WTC11 (cell line): ENCODE data around the gene KCNJ8. TPM values are rescaled to one million over a fixed set of nuclear protein-coding genes. Genes with fewer than 3 reads are reported as not detected.
"Not testable (repeated sequence)": the region's sequence is repeated elsewhere in the genome, so short reads cannot be mapped to it uniquely, and the experiment has no call there.

Source experiments
- ATAC-seq: fragments of 200-7000 bp; cut with Tn5 transposase; 2 replicates; pipeline ENCODE4 v1.10.0; 2021; ENCODE audit warnings: mild to moderate bottlenecking, moderate library complexity
- CTCF ChIA-PET: fragments of 300-600 bp; sonication (Branson Sonifier 250); formaldehyde crosslinking; loops from one replicate; lab custom pipeline; 2021; ENCODE audit warnings: antibody characterized with exemption; lab: Charles Lee
- POLR2A ChIA-PET: fragments of 350-600 bp; sonication (Branson Sonifier 250); formaldehyde crosslinking; loops from one replicate; lab custom pipeline; 2021; ENCODE audit warnings: antibody characterized with exemption; lab: Charles Lee
- DNase-seq: peaks from one replicate; pipeline ENCODE4 v3.0.0; 2021; ENCODE audit warnings: low spot score
- H3K27ac Mint-ChIP-seq: 2 replicates; pipeline ENCODE4 v1.8.0; 2021; ENCODE audit warnings: mixed read lengths
- H3K27me3 Mint-ChIP-seq: 2 replicates; pipeline ENCODE4 v1.8.0; 2021; ENCODE audit warnings: low read depth, mild to moderate bottlenecking, moderate library complexity, mixed read lengths
- H3K36me3 Mint-ChIP-seq: 2 replicates; pipeline ENCODE4 v1.8.0; 2021; ENCODE audit warnings: mixed read lengths
- H3K4me1 Mint-ChIP-seq: 2 replicates; pipeline ENCODE4 v1.8.0; 2022; ENCODE audit warnings: mixed read lengths
- H3K4me3 Mint-ChIP-seq: 2 replicates; pipeline ENCODE4 v1.8.0; 2021; ENCODE audit warnings: mild to moderate bottlenecking, moderate library complexity, mixed read lengths
- H3K9me3 Mint-ChIP-seq: 2 replicates; pipeline ENCODE4 v1.8.0; 2021; ENCODE audit warnings: mixed read lengths
- ARID4B ChIP-seq: sonication (generic); formaldehyde crosslinking; IDR thresholded peaks from 2 replicates; pipeline ENCODE4 v1.8.0; 2023; ENCODE audit warnings: missing genetic modification reagents, mild to moderate bottlenecking, borderline replicate concordance
- CDX4 ChIP-seq: fragments of 250-450 bp; sonication (Bioruptor Pico); IDR thresholded peaks from 2 replicates; pipeline ENCODE4 v1.9.0; 2021; ENCODE audit warnings: moderate library complexity, mild to moderate bottlenecking, inconsistent platforms, borderline replicate concordance
- CREM ChIP-seq: sonication (generic); formaldehyde crosslinking; IDR thresholded peaks from 2 replicates; pipeline ENCODE4 v1.8.1; 2022; ENCODE audit warnings: mild to moderate bottlenecking, missing genetic modification reagents, moderate library complexity
- FOXJ3 ChIP-seq: sonication (generic); formaldehyde crosslinking; IDR thresholded peaks from 2 replicates; pipeline ENCODE4 v1.9.0; 2021; ENCODE audit warnings: missing genetic modification reagents, mild to moderate bottlenecking, borderline replicate concordance
- FOXP1 ChIP-seq: sonication (generic); formaldehyde crosslinking; IDR thresholded peaks from 2 replicates; pipeline ENCODE4 v1.8.0; 2022; ENCODE audit warnings: missing genetic modification reagents, mild to moderate bottlenecking, moderate library complexity, borderline replicate concordance
- GRHL2 ChIP-seq: fragments of 250-450 bp; sonication (Bioruptor Pico); IDR thresholded peaks from 2 replicates; pipeline ENCODE4 v1.8.0; 2022; ENCODE audit warnings: mild to moderate bottlenecking, moderate library complexity; ENCODE audit not compliant: insufficient replicate concordance, severe bottlenecking
- MXD4 ChIP-seq: fragments of 250-450 bp; sonication (Bioruptor Pico); IDR thresholded peaks from 2 replicates; pipeline ENCODE4 v1.8.0; 2021; ENCODE audit warnings: mild to moderate bottlenecking, moderate library complexity, borderline replicate concordance
- NR3C1 ChIP-seq: sonication (generic); formaldehyde crosslinking; conservative IDR thresholded peaks from 2 replicates; pipeline ENCODE4 v1.8.1; 2023; ENCODE audit warnings: low read depth, mild to moderate bottlenecking, missing genetic modification reagents
- RELA ChIP-seq: sonication (generic); formaldehyde crosslinking; IDR thresholded peaks from 2 replicates; pipeline ENCODE4 v1.8.1; 2022; ENCODE audit warnings: missing genetic modification reagents, mild to moderate bottlenecking, borderline replicate concordance
- SMAD4 ChIP-seq: sonication (generic); formaldehyde crosslinking; IDR thresholded peaks from 2 replicates; pipeline ENCODE4 v1.8.0; 2022; ENCODE audit warnings: mild to moderate bottlenecking, missing genetic modification reagents
- USF1 ChIP-seq: sonication (generic); formaldehyde crosslinking; IDR thresholded peaks from 2 replicates; pipeline ENCODE4 v1.8.0; 2022; ENCODE audit warnings: mild to moderate bottlenecking, missing genetic modification reagents
- ZNF138 ChIP-seq: sonication (generic); formaldehyde crosslinking; conservative IDR thresholded peaks from 2 replicates; pipeline ENCODE4 v1.8.1; 2022; ENCODE audit warnings: mild to moderate bottlenecking, moderate library complexity, missing genetic modification reagents
- ZNF219 ChIP-seq: sonication (generic); formaldehyde crosslinking; IDR thresholded peaks from 2 replicates; pipeline ENCODE4 v1.8.0; 2023; ENCODE audit warnings: missing genetic modification reagents, mild to moderate bottlenecking, borderline replicate concordance
- total RNA-seq: library from RNA; stranded (reverse); gene quantifications from 3 replicates; pipeline ENCODE4 v1.2.3, GENCODE V29; 2021
- TF ChIP-seq, protein P1 (sequence below): sonication (generic); formaldehyde crosslinking; IDR thresholded peaks from 2 replicates; pipeline ENCODE4 v1.8.1; 2022; ENCODE audit warnings: low read depth, missing genetic modification reagents, borderline replicate concordance
- TF ChIP-seq, protein P2 (sequence below): fragments of 250-450 bp; sonication (Bioruptor Pico); conservative IDR thresholded peaks from 2 replicates; pipeline ENCODE4 v1.9.0; 2021; ENCODE audit warnings: mild to moderate bottlenecking

The KCNJ8 gene
- total RNA-seq, 1 experiment from 2014 or later: 1.4 TPM

DNA sequence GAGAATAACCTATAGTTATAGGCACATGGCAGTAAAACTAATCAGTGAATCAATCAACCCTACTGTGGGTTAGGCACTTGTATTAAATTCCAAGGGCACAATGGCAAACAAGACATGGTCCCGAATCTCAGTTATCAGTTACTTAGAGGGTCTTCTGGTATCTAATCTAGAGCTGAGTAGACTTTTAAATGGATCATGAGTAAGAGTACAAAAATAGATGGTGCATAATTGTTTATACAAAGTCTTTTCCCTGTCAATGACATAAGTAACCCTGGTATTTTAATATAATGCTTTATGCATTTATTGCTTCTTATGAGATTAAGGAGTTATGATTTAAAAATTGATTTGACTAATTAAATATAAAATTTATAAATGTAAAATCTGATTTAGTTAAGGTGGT lies 23.0 kb upstream of the KCNJ8 start (continued):
- TF ChIP-seq, protein P1, sequence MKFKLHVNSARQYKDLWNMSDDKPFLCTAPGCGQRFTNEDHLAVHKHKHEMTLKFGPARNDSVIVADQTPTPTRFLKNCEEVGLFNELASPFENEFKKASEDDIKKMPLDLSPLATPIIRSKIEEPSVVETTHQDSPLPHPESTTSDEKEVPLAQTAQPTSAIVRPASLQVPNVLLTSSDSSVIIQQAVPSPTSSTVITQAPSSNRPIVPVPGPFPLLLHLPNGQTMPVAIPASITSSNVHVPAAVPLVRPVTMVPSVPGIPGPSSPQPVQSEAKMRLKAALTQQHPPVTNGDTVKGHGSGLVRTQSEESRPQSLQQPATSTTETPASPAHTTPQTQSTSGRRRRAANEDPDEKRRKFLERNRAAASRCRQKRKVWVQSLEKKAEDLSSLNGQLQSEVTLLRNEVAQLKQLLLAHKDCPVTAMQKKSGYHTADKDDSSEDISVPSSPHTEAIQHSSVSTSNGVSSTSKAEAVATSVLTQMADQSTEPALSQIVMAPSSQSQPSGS (CRISPR knock-in tag): no peak
- TF ChIP-seq ZNF138 (CRISPR knock-in tag): no peak
- TF ChIP-seq, protein P2, sequence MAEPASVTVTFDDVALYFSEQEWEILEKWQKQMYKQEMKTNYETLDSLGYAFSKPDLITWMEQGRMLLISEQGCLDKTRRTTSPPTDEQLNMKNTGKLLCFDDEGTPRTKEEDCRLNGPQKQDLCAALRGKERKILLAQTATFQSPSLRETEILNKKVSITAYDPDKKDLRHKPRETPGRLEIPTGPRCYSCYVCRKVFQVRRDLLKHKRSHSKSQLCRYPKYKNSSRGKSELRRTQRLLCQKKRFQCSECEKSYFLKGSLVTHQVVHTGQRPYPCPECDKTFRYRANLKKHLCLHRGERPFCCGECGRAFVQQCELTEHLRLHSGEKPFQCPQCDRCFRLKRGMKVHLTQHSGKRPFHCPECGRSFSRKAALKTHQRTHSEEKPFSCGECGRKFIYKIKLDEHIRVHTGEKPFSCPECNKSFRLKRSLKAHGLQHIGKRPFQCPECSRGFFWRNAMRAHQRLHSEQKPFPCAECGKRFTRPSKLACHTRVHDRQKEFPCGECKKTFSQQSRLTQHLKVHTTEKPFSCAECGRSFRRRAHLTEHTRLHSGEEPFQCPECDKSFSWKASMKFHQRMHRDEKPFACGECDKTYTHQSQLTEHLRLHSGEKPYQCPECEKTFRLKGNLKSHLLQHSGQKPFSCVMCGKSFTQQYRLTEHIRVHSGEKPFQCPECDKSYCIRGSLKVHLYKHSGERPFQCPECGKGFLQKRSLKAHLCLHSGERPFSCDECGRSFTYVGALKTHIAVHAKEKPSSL (CRISPR knock-in tag): no peak
- TF ChIP-seq, all 79 proteins: peak for 0

DNA sequence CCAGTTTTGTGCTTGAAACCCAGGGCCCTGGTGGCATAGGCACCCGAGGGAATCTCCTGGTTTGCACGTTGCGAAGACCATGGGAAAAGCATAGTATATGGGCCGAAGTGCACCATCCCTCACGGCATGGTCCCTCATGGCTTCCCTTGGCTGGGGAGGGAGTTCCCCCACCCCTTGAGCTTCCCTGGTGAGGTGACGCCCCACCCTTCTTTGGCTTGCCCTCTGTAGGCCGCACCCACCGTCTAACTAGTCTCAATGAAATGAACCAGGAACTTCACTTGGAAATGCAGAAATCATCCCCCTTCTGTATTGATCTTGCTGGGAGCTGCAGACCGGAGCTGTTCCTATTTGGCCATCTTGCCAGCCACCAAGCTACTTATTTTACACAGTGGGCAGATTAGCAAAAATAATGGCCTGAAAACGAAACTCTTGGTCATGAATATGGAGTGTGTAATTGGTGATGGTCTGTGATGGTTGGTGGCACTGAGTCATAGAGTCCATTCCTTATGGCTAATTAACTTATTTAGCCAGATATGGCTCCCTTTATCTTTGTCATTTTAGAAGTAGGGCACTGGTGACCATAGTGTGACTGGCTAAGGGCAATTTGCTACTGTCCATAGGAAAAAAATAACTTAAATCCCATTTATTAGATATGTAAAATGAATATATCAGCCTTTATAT lies 21.3 kb upstream of the KCNJ8 start:
- POLR2A ChIA-PET: no interaction called here
- Mint-ChIP-seq H3K4me1 (no peaks in the 10 kb centered on the region), H3K36me3 (no peaks in the 10 kb centered on the region), H3K9me3 (peaks cover 8% of the 10 kb centered on the region; the same call in 1 of the 2 replicates), H3K4me3 (no peak overlapping the region), H3K27ac (no peak overlapping the region), H3K27me3 (peaks cover 7% of the 10 kb centered on the region)
- CTCF ChIA-PET: no interaction called here
- TF ChIP-seq USF1 (CRISPR knock-in tag) (no peak), NR3C1 (CRISPR knock-in tag) (no peak), MXD4 (CRISPR knock-in tag) (no peak), ARID4B (CRISPR knock-in tag) (no peak), FOXP1 (CRISPR knock-in tag) (no peak), FOXJ3 (CRISPR knock-in tag) (no peak), RELA (CRISPR knock-in tag) (no peak), GRHL2 (CRISPR knock-in tag) (no peak), SMAD4 (CRISPR knock-in tag) (no peak), CDX4 (no peak), ZNF219 (CRISPR knock-in tag) (no peak), CREM (CRISPR knock-in tag) (no peak)
- no peak for ATAC-seq
- DNase-seq: no peak

DNA sequence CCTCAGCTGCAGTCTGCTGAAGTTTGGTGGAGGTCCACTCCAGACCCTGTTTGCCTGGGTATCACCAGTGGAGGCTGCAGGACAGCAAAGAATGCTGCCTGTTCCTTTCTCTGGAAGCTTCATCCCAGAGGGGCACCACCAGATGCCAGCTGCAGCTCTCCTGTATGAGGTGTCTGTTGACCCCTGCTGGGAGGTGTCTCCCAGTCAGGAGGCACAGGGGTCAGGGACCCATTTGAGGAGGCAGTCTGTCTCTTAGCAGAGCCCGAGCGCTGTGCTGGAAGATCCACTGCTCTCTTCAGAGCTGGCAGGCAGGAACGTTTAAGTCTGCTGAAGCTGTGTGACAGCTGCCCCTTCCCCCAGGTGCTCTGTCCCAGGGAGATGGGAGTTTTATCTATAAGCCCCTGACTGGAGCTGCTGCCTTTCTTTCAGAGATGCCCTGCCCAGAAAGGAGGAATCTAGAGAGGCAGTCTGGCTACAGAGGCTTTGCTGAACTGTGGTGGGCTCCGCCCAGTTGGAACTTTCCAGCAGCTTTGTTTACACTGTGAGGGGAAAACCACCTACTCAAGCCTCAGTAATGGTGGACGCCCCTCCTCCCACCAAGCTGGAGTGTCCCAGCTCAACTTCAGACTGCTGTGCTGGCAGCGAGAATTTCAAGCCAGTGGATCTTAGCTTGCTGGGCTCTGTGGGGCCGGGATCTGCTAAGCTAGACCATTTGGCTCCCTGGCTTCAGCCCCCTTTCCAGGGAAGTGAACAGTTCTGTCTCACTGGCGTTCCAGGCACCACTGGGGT lies 20.5 kb upstream of the KCNJ8 start:
- H3K4me1 Mint-ChIP-seq, CTCF ChIA-PET, H3K27me3 Mint-ChIP-seq, H3K4me3 Mint-ChIP-seq, DNase-seq, H3K27ac Mint-ChIP-seq, ATAC-seq, POLR2A ChIA-PET, H3K36me3 Mint-ChIP-seq: not testable (repeated sequence)
- H3K9me3 Mint-ChIP-seq: peaks cover 13% of the 10 kb centered on the region

- H3K27me3 Mint-ChIP-seq, POLR2A ChIA-PET, DNase-seq, H3K4me3 Mint-ChIP-seq, H3K4me1 Mint-ChIP-seq, ATAC-seq, H3K27ac Mint-ChIP-seq, CTCF ChIA-PET, H3K36me3 Mint-ChIP-seq: not testable (repeated sequence)
- H3K9me3 Mint-ChIP-seq: peaks cover 14% of the 10 kb centered on the region
Observed at GRCh38 chr12:21789687-21790086, 15.2 kb upstream of the KCNJ8 start.
